Heart right ventricle (tissue), 16 donors: ENCODE measurements around the gene MEX3B. TPM values are rescaled to one million over a fixed set of nuclear protein-coding genes. Genes with fewer than 3 reads are reported as not detected.

ENCODE experiments used
- ATAC-seq, 8 donors: fragments of 200-7000 bp; cut with Tn5 transposase; one replicate each; pipeline ENCODE4 v1.9.1; 2020; ENCODE audit warnings: mild to moderate bottlenecking in 8 of 8, moderate library complexity in 8 of 8, moderate number of reproducible peaks in 1 of 8
- DNase-seq, 2 donors: peaks; one replicate each; pipeline ENCODE4 v3.0.0-alpha.2; 2020
- H3K27ac ChIP-seq, 10 donors: fragments of 200-600 bp; sonication (generic) in 2 of 10; one replicate each; pipeline versions ENCODE4 v1.5.0 to v1.8.0; 2020 to 2022; ENCODE audit warnings: mild to moderate bottlenecking in 3 of 10
- H3K27me3 ChIP-seq, 7 donors: fragments of 200-600 bp; one replicate each; pipeline ENCODE4 v1.8.0; 2021 to 2022; ENCODE audit warnings: mild to moderate bottlenecking in 2 of 7
- H3K36me3 ChIP-seq, 9 donors: fragments of 200-600 bp; sonication (generic) in 1 of 9; one replicate each; pipeline versions ENCODE4 v1.5.0 to v1.8.0; 2020 to 2022; ENCODE audit warnings: mild to moderate bottlenecking in 2 of 9
- H3K4me1 ChIP-seq, 9 donors: fragments of 200-600 bp; sonication (generic) in 1 of 9; one replicate each; pipeline versions ENCODE4 v1.5.0 to v1.8.0; 2020 to 2022; ENCODE audit warnings: mild to moderate bottlenecking in 4 of 9
- H3K4me3 ChIP-seq, 10 donors: fragments of 200-600 bp; sonication (generic) in 2 of 10; one replicate each; pipeline versions ENCODE4 v1.5.0 to v1.8.0; 2020 to 2022; ENCODE audit warnings: mild to moderate bottlenecking in 7 of 10, moderate library complexity in 2 of 10
- H3K9me3 ChIP-seq, 11 donors: fragments of 200-600 bp in 10 of 11; sonication (generic) in 2 of 11; one replicate each; pipeline versions ENCODE4 v1.5.0 to v1.8.0; 2013 to 2022; ENCODE audit warnings: mild to moderate bottlenecking in 2 of 11, control low read depth in 1 of 11, moderate library complexity in 1 of 11
- WGBS, 2 donors: extraction: QIAGEN DNeasy Blood & Tissue Kit; methylation state at CpG; one replicate each; pipeline ENCODE4 v1.1.7; 2013; ENCODE audit warnings: inconsistent platforms in 1 of 2; 5-methylcytosine and 5-hydroxymethylcytosine counted together
- intact Hi-C, 10 donors: fragments of 100-400 bp; cut with DNase I; formaldehyde crosslinking; loops; one replicate each; pipeline versions ENCODE4 v1.11.1 to v1.14.2; 2022
- polyA plus RNA-seq, 2 donors: library from polyadenylated mRNA; stranded (reverse); fragments of 200-250 nt; gene quantifications; one replicate each; pipeline ENCODE4 v1.2.3, GENCODE V29; 2013
- total RNA-seq, 10 donors: library from RNA; stranded (reverse); fragmentation: NEBNext Ultra II Directional in 3 of 10; extraction: Animal tissue kit (Norgen Biotek cat#: 25700) in 3 of 10; gene quantifications; one replicate each; pipeline versions ENCODE4 v1.2.1 to v1.2.4, GENCODE V29; 2021 to 2023
- TF ChIP-seq, protein P1 (sequence below), 9 donors: fragments of 200-600 bp; sonication (generic) in 2 of 9; IDR thresholded peaks; one replicate each; pipeline versions ENCODE4 v1.5.0 to v1.8.0; 2021 to 2022; ENCODE audit warnings: antibody characterized with exemption in 9 of 9, mild to moderate bottlenecking in 5 of 9, moderate library complexity in 1 of 9
- donor health status: Arrhythmogenic right ventricular cardiomyopathy.
- donor health status: ischemic (EF 13 %, LVEDD 7.1; RV severe dilation, severe dysfunction).
- donor health status: healthy with polysubstance abuse.
- donor health status: DM: no; HTN: yes; CAD: no.
- donor health status: DM: no; HTN: no; CAD: no.
- donor health status: ischemic (EF 25% LVEDD 6.9; RV normal size, moderate dysfunction).
- donor health status: ischemic (EF 25% LVEDD 5.7; RV mildly dilated, moderate dysfunction).
- donor health status: healthy.
- donor health status: DM: yes; HTN: yes; CAD: no.
- donor health status: Ischemic cardiomyopathy.
- donor health status: ischemic (EF 35%, LVEDD 5.7; RV mildly dilated, moderate dysfunction).
- donor health status: nonischemic (EF 11% LVEDD 7.7; RV severe dilation, severe dysfunction).
- donor health status: DM: yes; HTN: yes; CAD: no.
- donor health status: PGD.
- donor health status: ischemic (EF 29% LVEDD 5.4; RV normal size, mild dysfunction).
- donor health status: nonischemic (EF 23%, LVEDD 6.1; RV moderate dilation, normal function).

Gene MEX3B
- total and polyA plus RNA-seq, 12 donors = 1.3 to 5.0 (median 2.8) TPM

DNA sequence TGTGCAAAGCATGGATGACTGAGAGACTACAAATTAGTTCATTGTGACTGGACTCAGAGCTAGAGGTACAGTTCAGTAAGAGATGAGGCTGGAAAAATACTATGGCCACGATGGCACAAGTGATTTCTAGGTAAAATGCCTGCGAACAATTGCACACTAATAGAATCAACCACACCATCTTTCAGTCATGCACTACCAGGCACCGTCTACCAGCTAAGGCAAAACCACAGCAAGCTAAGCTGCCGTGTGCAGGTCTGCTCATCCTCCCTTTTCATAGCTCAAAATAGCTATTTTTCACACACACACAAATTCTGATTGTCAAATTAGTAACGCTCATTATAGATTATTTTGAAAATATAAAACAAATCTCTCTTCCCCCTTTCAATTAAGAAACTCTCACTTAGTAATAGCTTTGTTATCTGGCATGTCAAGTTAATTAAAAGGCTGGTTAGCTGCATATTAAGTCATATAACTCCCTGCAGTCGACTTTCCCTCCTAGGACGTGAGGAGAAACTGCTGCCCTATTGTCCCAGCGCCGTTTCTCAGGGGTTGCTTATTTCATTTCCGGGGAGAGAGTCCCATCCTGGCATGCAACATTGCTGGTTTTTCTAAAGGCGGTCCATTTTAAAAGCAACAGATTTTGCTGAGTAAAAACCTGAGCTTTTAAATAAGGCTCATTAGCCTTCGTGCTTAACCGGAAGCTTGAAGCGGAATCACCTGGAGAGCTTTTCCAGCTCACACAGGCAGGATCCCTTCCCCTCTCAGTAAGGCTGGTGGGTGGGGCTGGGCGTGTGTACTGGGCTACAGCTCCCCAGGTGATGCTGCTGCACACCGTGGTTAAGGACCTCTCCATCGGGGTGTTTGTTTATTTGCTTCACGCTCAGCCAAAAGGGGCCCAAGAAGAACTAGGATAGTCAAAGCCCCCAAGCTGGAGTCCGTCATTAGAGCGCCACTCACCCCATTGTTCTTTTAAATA lies 16.9 kb upstream of the MEX3B start:
- intact Hi-C loops = no loop called here
- TF ChIP-seq, protein P1, sequence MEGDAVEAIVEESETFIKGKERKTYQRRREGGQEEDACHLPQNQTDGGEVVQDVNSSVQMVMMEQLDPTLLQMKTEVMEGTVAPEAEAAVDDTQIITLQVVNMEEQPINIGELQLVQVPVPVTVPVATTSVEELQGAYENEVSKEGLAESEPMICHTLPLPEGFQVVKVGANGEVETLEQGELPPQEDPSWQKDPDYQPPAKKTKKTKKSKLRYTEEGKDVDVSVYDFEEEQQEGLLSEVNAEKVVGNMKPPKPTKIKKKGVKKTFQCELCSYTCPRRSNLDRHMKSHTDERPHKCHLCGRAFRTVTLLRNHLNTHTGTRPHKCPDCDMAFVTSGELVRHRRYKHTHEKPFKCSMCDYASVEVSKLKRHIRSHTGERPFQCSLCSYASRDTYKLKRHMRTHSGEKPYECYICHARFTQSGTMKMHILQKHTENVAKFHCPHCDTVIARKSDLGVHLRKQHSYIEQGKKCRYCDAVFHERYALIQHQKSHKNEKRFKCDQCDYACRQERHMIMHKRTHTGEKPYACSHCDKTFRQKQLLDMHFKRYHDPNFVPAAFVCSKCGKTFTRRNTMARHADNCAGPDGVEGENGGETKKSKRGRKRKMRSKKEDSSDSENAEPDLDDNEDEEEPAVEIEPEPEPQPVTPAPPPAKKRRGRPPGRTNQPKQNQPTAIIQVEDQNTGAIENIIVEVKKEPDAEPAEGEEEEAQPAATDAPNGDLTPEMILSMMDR (IDR thresholded peaks at IDR 0.05) = no peak
- H3K27me3 ChIP-seq = peaks cover 0 to 73% (median 53%) of the 10 kb centered on the region in 7 donors

DNA sequence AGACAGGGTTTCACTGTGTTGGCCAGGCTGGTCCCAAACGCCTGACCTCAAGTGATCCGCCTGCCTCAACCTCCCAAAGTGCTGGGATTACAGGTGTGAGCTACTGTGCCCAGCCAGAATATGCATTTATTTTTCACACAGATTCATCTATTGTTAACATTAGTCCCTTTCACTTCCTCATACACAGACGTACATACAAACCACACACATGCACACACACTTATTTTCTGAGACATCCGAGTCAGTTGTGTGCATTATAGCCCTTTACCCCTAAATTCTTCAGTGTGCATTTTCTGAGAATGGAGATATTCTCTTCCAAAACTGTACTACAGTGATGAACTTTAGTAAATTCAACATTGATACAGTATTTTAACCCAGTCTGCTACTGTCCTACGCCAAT lies 15.0 kb upstream of the MEX3B start:
- 83 to 86% methylated on average over 5 of the region's 5 CpGs for WGBS, 2 donors
- intact Hi-C loops = no loop called here
- DNase-seq (no peak), ATAC-seq (no peak)
- no peaks in the 10 kb centered on the region for H3K36me3 ChIP-seq
- no peak overlapping the region for H3K27ac ChIP-seq
- H3K27me3 ChIP-seq = peaks cover 0 to 92% (median 70%) of the 10 kb centered on the region in 7 donors
- H3K9me3 ChIP-seq = no peaks in the 10 kb centered on the region
- H3K4me3 ChIP-seq = no peak overlapping the region
- H3K4me1 ChIP-seq = peaks cover 0 to 4% (median 0%) of the 10 kb centered on the region in 9 donors
- TF ChIP-seq, protein P1 (IDR thresholded peaks at IDR 0.05) = no peak

More for the DNA sequence above, 16.9 kb upstream of the MEX3B start:
- no peak overlapping the region for H3K27ac ChIP-seq
- WGBS, 2 donors = 28 to 29% methylated on average over 20 of the region's 20 CpGs
- H3K9me3 ChIP-seq = no peaks in the 10 kb centered on the region
- peaks cover 0 to 4% (median 0%) of the 10 kb centered on the region in 9 donors for H3K4me1 ChIP-seq
- no peak overlapping the region for H3K4me3 ChIP-seq
- ATAC-seq = no peak
- H3K36me3 ChIP-seq = no peaks in the 10 kb centered on the region
- DNase-seq = no peak

DNA sequence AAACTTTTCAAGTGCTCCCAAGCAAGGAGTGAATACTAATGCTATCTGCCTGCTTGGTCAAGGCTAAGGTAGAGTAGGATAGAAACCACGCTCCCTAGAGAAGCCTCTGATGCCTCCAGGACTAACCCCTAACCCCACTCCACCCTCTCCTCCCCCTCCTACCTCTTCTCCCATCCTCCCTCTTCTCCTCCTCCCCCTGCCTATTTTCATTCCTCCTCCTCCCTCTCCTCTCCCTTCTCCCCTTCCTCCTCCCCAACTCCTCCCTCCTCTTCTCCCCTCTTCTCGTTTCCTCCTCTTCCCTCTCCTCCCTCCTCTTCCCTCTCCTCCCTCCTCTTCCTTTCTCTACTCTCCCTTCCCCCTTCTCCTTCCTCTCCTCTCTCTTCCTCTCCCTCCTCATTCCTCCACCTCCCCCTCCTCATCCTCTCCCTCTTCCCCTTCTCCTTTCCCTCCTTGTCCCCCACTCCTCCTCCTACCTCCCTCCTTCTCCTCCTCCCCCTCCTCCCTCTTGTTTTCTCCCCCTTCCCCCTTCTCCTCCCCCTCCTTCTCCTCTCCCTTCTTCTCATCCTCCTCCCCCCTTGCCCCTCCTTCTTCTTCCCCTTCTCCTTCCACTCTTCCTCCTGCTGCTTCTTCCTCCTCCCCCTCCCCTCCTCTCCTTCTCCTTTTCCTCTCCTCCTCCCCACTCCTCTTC lies 12.8 kb upstream of the MEX3B start:
- no peaks in the 10 kb centered on the region for H3K9me3 ChIP-seq
- peaks cover 0 to 87% (median 69%) of the 10 kb centered on the region in 7 donors for H3K27me3 ChIP-seq
- DNase-seq = no peak
- intact Hi-C loops = loop anchor here in 1 of 10 donors (10.0 kb wide), 1 partner anchor 574 kb away; no protein-coding TSS in a partner anchor
- H3K4me3 ChIP-seq = no peak overlapping the region
- no peaks in the 10 kb centered on the region for H3K36me3 ChIP-seq
- TF ChIP-seq, protein P1 (IDR thresholded peaks at IDR 0.05) = no peak
- WGBS, 2 donors = 11 to 22% methylated on average over 2 of the region's 2 CpGs
- peaks cover 0 to 4% (median 0%) of the 10 kb centered on the region in 9 donors for H3K4me1 ChIP-seq
- no peak overlapping the region for H3K27ac ChIP-seq
- ATAC-seq = no peak

DNA sequence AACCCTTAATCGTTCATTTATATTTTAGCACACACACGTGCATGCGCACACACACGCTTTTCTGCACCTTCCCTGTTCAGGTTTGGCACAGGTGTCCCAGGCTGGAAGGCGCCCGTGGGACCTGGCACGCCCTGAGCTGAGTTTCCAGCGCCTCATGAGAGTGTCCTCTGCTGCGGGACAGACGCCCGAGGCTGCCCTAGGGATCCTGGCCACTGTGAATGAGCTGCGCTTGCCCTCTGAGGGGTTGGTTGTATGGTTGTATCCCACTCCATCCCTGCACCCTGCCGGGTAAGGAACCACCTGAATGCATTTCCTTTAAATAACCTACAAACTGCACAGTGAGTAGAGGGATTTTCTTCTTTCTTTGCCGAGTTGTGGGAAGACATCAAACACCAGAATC lies 12.2 kb upstream of the MEX3B start:
- ATAC-seq = no peak
- Histone ChIP-seq H3K36me3 (no peaks in the 10 kb centered on the region), H3K4me1 (peaks cover 0 to 3% (median 0%) of the 10 kb centered on the region in 9 donors), H3K27me3 (peaks cover 0 to 80% (median 63%) of the 10 kb centered on the region in 7 donors), H3K9me3 (no peaks in the 10 kb centered on the region), H3K4me3 (no peak overlapping the region), H3K27ac (no peak overlapping the region)
- TF ChIP-seq, protein P1 (IDR thresholded peaks at IDR 0.05) = no peak
- DNase-seq = no peak
- intact Hi-C loops = loop anchor here in 1 of 10 donors (10.0 kb wide), 1 partner anchor 573 kb away; no protein-coding TSS in a partner anchor
- 9 to 11% methylated on average over 14 of the region's 14 CpGs for WGBS, 2 donors
